Measurements from ENCODE around the gene SHROOM4. TPM values are rescaled to one million over a fixed set of nuclear protein-coding genes. Genes with fewer than 3 reads are reported as not detected.

The SHROOM4 gene
- total and polyA plus RNA-seq, 2 of the 13 experiments (the other 11 are each of a cell fraction or from before 2014, with no cell fraction given): 0.08 to 0.18 TPM

DNA sequence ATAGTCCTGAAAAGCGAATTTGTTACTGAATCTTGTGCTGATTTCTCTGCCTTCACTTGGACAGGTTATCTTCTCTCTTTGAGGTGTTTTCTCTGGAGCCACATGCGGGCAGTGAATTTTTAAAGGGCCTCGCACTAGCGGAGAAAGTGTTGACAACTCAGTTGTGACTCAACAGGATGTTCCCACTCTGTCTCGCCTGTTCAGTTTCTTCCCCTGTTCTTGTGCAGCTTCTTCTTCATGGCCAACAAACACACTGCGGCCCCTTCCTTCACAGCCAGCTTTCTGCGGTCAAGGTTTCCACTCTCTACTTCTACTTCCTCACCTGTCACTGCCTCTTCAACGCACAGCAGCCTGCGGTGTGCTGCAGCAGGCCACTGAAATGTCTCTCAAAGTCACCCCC lies 1.1 kb upstream of the SHROOM4 start:
- FAIRE-seq: no peak
- no TSS peak for BruUV-seq (replicated peaks)
- POLR2A ChIA-PET: no interaction called here
- H3K9ac ChIP-seq (ENCODE audit: insufficient read depth, low read depth, low read length): no peak overlapping the region
- in situ Hi-C loops (cut with HindIII; ENCODE audit: extremely low pct_ligation_motif_present, low pct_unique_long_range_greater_than_20kb) (no loop called here), intact Hi-C loops (cut with micrococcal nuclease; ENCODE audit: unreplicated experiment) (no loop called here)
- no peaks in the 10 kb centered on the region for H4K20me1 ChIP-seq (ENCODE audit: insufficient read depth, low read length)
- no peaks in the 10 kb centered on the region for H3K79me2 ChIP-seq (ENCODE audit: insufficient read depth, low read length)
- H3K9me3 ChIP-seq (ENCODE audit: low read length): no peaks in the 10 kb centered on the region
- no peak overlapping the region for H2AFZ ChIP-seq (ENCODE audit: low read length)
- 35% methylated on average over 9 of the region's 9 CpGs for whole genome bisulfite sequencing (ENCODE audit: low lambda C conversion rate)
- no peak for DNase-seq (ENCODE audit: low spot score)
- H3K27ac ChIP-seq (ENCODE audit: extremely low read length, insufficient read depth, low read length): no peak overlapping the region
- peaks cover 1 to 13% of the 10 kb centered on the region in 2 experiments; a peak in 3 of 5 replicates for H3K27me3 ChIP-seq (ENCODE audit: control insufficient read depth in 1 of 2, insufficient read depth in 2 of 2, low read length in 2 of 2)
- H3K4me2 ChIP-seq (ENCODE audit: low read depth, low read length): no peak overlapping the region
- CTCF ChIA-PET (ENCODE audit: low intra/inter-chr PET ratio, low total read pairs): no interaction called here
- H3K4me1 ChIP-seq (ENCODE audit: insufficient read depth, low read length): peaks cover 14% of the 10 kb centered on the region; the same call in 1 of the 2 replicates
- H3K36me3 ChIP-seq (replicated peaks in 1 of 2; ENCODE audit: control insufficient read depth in 1 of 2, insufficient read depth in 2 of 2, low read length in 2 of 2): no peaks in the 10 kb centered on the region
- TF ChIP-seq, protein P1, sequence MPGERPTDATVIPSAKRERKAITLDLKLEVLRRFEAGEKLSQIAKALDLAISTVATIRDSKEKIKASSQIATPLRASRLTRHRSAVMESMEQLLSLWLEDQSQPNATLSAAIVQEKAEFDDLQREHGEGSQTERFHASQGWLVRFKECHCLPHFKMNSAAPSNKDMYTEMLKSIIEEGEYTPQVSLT (CRISPR knock-in tag; IDR thresholded peaks at IDR 0.05; ENCODE audit: borderline replicate concordance, low read depth): no peak
- TF ChIP-seq CHD2 (IDR thresholded peaks at IDR 0.05; ENCODE audit: low read depth, low read length) (no peak), ZNF33B (CRISPR knock-in tag; IDR thresholded peaks at IDR 0.05) (no peak), RARG (CRISPR knock-in tag; IDR thresholded peaks at IDR 0.05; ENCODE audit: low read depth) (no peak)
- H3K4me3 ChIP-seq (replicated peaks in 1 of 3; ENCODE audit: insufficient read depth in 1 of 3, low read depth in 2 of 3, low read length in 3 of 3): no peak overlapping the region
- ATAC-seq: no peak

GRCh38 chrX:50814701-50815100 lies 707 bp upstream of the SHROOM4 start:
- H3K4me1 ChIP-seq (ENCODE audit: insufficient read depth, low read length): peaks cover 14% of the 10 kb centered on the region; the same call in 1 of the 2 replicates
- no peak overlapping the region for H3K9ac ChIP-seq (ENCODE audit: insufficient read depth, low read depth, low read length)
- CTCF ChIA-PET (ENCODE audit: low intra/inter-chr PET ratio, low total read pairs): no interaction called here
- H3K4me3 ChIP-seq (replicated peaks in 1 of 3; ENCODE audit: insufficient read depth in 1 of 3, low read depth in 2 of 3, low read length in 3 of 3): peak overlapping the region in 2 of 3 experiments; percentile 46 to 65; a peak in 3 of 6 replicates
- no peak for TF ChIP-seq FOSL2 (CRISPR knock-in tag; IDR thresholded peaks at IDR 0.05)
- TF ChIP-seq, protein P2, sequence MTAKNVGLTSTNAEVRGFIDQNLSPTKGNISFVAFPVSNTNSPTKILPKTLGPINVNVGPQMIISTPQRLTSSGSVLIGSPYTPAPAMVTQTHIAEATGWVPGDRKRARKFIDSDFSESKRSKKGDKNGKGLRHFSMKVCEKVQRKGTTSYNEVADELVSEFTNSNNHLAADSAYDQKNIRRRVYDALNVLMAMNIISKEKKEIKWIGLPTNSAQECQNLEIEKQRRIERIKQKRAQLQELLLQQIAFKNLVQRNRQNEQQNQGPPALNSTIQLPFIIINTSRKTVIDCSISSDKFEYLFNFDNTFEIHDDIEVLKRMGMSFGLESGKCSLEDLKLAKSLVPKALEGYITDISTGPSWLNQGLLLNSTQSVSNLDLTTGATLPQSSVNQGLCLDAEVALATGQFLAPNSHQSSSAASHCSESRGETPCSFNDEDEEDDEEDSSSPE (CRISPR knock-in tag; IDR thresholded peaks at IDR 0.05): no peak
- TF ChIP-seq SAP130 (CRISPR knock-in tag; IDR thresholded peaks at IDR 0.05; ENCODE audit: low read depth): no peak
- no peak for TF ChIP-seq SKI (IDR thresholded peaks at IDR 0.05; ENCODE audit: partially characterized antibody)
- TF ChIP-seq HMGXB4 (CRISPR knock-in tag; IDR thresholded peaks at IDR 0.05; ENCODE audit: borderline replicate concordance in 1 of 2, low read depth in 1 of 2): no peak
- TF ChIP-seq ZNF382 (CRISPR knock-in tag; IDR thresholded peaks at IDR 0.05; ENCODE audit: borderline replicate concordance): no peak
- TF ChIP-seq MED1 (CRISPR knock-in tag; IDR thresholded peaks at IDR 0.05): no peak
- no peak for TF ChIP-seq ZNF430 (CRISPR knock-in tag; IDR thresholded peaks at IDR 0.05)
- no peak for TF ChIP-seq JDP2 (CRISPR knock-in tag; IDR thresholded peaks at IDR 0.05; ENCODE audit: borderline replicate concordance)
- TF ChIP-seq SIX4 (CRISPR knock-in tag; IDR thresholded peaks at IDR 0.05): no peak
- POLR2A ChIA-PET: no interaction called here
- DNase-seq (ENCODE audit: low spot score) (no peak), FAIRE-seq (no peak), ATAC-seq (no peak)
- intact Hi-C loops (cut with micrococcal nuclease; ENCODE audit: unreplicated experiment) (no loop called here), in situ Hi-C loops (cut with HindIII; ENCODE audit: extremely low pct_ligation_motif_present, low pct_unique_long_range_greater_than_20kb) (no loop called here)
- no peaks in the 10 kb centered on the region for H3K79me2 ChIP-seq (ENCODE audit: insufficient read depth, low read length)
- no peaks in the 10 kb centered on the region for H3K9me3 ChIP-seq (ENCODE audit: low read length)
- peak overlapping the region; percentile 66 for H3K4me2 ChIP-seq (ENCODE audit: low read depth, low read length)
- H4K20me1 ChIP-seq (ENCODE audit: insufficient read depth, low read length): no peaks in the 10 kb centered on the region
- H3K27ac ChIP-seq (ENCODE audit: extremely low read length, insufficient read depth, low read length): no peak overlapping the region
- H2AFZ ChIP-seq (ENCODE audit: low read length): no peak overlapping the region
- H3K27me3 ChIP-seq (ENCODE audit: control insufficient read depth in 1 of 2, insufficient read depth in 2 of 2, low read length in 2 of 2): peaks cover 1 to 13% of the 10 kb centered on the region in 2 experiments; a peak in 3 of 5 replicates
- no peaks in the 10 kb centered on the region for H3K36me3 ChIP-seq (replicated peaks in 1 of 2; ENCODE audit: control insufficient read depth in 1 of 2, insufficient read depth in 2 of 2, low read length in 2 of 2)
- BruUV-seq (replicated peaks): no TSS peak
- 0% methylated on average over 1 of the region's 6 CpGs for WGBS (ENCODE audit: low lambda C conversion rate)

All from HepG2 (cell line).